COLO829 (cell line): ENCODE data around the gene GIPR.
"Not testable (repeated sequence)": the region's sequence is repeated elsewhere in the genome, so short reads cannot be mapped to it uniquely, and the experiment has no call there.

ENCODE experiments used
- DNase-seq: peaks from one replicate; pipeline ENCODE4 v3.0.0; 2012; ENCODE audit warnings: low spot score

Gene GIPR

DNA sequence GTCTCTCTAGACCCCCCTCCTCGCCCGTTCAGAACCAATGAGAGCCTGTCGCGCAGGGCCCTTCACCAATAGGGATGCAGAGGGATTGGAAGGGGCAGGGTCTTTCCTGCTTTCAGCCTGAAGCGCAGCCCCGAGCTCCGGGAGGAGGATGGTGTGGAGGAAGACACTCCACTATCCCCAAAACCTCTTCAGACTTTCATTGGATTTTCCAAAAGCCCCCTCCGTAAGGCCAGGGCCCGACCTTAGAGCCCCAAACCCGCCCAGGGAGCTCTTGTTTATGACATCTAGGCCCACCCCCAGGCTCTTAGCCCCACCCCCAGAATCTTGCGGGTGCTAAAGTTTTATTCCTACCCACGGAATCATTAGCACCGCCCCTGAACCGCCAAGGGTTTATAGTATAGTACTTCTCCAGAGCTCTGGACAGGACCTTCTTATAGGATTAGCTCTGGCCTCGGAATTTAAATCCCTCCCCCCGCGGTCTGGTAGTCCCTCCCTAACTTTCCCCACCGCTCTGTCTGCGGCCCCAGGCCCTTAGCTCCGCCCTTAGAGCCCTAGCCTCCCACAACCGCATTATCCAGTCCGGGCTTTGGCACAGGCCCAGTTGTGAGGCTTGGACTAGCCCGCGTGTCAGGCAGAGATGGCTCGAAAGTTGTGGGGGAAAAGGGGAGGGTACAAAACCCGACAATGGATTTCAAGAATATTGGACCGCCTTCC is 22.2 kb upstream of the GIPR start:
- peak; percentile 76 for DNase-seq

GRCh38 chr19:45646345-45646698 is 21.7 kb upstream of the GIPR start:
- no peak for DNase-seq

DNA sequence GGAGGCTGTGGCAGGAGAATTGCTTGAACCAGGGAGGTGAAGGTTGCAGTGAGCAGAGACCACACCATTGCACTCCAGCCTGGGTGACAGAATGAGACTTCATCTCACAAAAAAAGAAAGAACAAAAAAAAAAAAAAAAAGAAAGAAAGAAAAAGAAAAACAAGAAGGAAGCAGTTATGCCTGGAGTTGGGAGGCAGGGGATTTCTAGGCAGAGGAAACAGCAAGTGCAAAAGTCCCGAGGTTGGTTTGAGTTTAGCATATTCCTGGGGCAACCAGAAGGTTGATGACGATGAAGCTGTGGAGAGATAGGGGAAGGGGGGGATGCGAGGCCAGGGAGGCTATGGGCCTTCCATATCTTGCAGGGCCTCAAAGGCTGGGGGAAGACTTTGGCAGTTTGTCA is 17.3 kb upstream of the GIPR start:
- no peak for DNase-seq

- no peak for DNase-seq
Measured at GRCh38 chr19:45653634-45654033, 14.4 kb upstream of the GIPR start.

- DNase-seq, result no peak
Measured at GRCh38 chr19:45655073-45655472, 12.9 kb upstream of the GIPR start.

GRCh38 chr19:45657520-45658167 is 10.4 kb upstream of the GIPR start:
- no peak for DNase-seq

GRCh38 chr19:45659096-45659729 is 8.8 kb upstream of the GIPR start:
- no peak for DNase-seq

DNA sequence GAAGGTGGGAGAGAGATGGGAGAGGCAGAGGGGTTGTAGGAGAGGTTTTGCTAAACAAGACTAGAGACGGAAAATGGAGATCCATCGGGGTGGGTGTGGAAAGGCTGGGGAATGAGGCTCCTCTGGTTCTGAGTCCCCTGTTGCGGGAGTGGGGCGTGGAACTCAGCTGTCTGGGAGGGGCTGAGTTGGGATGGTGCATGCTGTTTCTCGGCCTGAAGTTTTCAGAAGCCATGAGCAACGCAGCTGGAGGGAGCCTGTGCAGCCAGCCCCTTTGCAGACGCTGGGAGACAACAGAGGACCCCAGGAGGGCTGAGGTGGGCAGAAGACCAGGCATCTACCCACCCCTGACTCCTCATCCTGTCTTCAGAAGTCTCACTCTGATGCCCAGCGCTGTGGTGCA is 7.4 kb upstream of the GIPR start:
- no peak for DNase-seq

DNA sequence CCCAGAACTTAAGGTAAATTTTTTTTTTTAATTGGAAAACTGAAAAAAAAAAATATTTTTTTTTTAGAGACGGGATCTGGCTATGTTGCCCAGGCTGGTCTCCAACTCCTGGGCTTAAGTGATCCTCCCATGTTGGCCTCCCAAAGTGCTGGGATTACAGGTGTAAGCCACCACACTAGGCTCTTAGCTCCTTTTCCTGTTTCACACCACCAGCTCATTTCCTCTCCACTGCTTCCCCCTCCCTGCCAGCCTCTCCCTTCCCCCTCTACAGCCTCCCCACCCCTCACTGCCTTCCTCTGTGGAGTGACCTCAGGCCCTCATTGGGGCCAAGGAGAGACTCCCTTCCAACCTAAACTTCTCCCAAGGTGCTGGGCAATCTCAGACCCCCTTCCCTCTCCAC is 4.2 kb upstream of the GIPR start:
- DNase-seq, result no peak

DNA sequence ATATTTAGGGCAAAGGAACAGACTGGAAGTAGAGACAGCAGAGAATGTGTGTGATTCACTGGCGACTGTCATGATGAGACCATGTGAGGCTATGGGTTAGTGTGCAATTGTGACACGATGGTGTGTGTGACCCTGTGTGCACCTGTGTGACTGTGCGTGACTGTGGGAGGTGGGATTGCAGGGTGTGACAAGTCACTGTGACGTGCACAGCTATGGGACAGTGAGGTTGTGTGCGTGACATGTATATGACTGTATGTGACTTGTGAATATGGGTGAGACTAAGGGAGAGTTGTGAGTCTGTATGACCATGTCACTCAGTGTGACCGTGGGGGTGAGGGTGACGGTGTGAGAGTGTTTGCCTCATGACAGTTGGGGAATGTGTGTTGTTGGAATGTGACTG is 3.4 kb upstream of the GIPR start:
- DNase-seq, result no peak

- DNase-seq, result no peak
Measured at GRCh38 chr19:45668342-45668871, 386 bp downstream of the GIPR start.

DNA sequence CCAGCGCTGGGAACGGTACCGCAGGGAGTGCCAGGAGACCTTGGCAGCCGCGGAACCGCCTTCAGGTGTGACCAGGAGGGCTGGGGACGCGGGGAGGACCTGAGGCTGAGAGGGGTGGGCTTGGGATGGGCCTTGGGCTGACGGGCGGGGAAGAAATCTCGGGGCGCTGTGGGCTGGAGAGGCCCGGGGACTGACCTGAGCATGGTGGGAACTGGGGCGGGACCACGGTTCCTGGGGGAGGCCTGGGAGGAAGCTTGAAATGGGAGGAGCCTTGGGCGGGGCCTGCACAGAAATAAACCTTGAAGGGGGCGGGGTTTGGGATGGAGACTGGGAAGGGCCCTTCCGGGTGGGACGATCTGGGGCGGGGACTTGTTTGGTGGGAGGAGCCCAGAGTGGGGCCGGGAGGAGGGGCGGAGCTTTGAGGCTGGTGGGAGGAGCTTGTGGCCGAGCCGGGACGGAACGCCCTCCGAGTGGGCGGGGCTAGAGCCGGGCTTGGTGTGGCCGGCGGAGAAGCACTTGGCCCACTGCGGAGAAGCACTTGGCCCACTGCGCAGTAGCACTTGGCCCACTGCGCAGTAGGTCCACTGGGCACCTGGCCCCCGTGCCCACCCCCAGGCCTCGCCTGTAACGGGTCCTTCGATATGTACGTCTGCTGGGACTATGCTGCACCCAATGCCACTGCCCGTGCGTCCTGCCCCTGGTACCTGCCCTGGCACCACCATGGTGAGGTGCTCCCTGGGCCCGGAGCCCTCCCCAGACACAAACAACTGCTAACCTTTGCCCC is 2.8 kb downstream of the GIPR start:
- peak; percentile 96 for DNase-seq

DNA sequence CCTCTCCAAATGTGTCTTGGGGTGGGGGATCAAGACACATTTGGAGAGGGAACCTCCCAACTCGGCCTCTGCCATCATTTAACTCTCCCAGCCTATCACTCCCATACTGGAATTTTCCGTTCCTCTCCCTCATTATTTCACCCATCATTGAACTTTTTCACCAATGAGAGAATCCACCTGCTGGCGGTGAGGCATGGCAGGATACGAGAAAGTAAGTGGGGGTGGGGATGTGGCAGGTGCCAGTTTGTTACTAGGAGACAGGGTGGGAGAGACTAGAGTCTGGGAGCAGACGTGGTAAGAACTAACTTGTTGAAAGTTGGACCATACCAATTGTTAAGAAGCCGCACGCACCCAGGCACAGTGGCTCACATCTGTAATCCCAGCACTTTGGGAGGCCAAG is 6.9 kb downstream of the GIPR start:
- DNase-seq, result no peak

- no peak for DNase-seq
Measured at GRCh38 chr19:45676851-45677263, 8.8 kb downstream of the GIPR start.

GRCh38 chr19:45677351-45678230 is 9.6 kb downstream of the GIPR start:
- DNase-seq, result peak; percentile 11

GRCh38 chr19:45681391-45682015 is 13.5 kb downstream of the GIPR start:
- DNase-seq, result peak; percentile 75

DNA sequence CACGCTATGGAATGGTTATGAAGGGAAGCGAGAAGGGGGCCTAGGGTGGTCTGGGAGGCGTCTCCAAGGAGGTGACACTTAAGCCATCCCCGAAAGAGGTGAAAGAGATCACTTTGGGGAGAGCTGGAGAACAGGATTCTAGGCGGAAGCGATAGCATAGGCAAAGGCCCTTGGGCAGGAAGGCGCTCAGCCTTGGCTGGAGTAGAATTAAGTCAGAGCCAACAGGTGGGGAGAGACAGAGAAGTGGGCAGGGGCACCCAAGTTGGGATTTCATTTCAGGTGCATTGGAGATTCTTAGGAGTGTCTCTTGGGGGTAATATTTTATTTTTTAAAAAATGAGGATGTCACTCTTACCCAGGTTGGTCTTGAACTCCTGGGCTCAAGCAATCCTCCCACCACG is 14.1 kb downstream of the GIPR start:
- no peak for DNase-seq

DNA sequence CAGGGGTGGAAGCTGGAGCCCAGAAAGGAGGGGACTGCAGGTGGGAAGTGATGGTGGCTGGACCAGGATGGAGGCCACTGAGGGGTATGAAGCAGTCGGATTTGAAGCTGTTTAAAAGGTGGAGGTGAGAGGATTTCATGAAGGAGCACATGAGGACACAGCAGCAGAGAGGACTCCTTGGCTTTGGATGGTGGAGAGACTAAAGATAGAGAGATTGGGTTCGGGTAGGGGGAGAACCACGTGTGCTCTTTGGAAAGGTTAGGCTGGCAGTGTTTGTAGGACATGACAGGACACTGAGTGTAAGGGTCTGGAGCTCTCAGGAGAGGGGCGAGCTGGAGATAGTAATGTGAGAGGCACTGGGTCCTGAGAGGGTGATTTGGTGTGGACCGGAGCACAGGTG is 14.9 kb downstream of the GIPR start:
- no peak for DNase-seq

GRCh38 chr19:45685045-45685444 is 17.0 kb downstream of the GIPR start:
- DNase-seq, result not testable (repeated sequence)

DNA sequence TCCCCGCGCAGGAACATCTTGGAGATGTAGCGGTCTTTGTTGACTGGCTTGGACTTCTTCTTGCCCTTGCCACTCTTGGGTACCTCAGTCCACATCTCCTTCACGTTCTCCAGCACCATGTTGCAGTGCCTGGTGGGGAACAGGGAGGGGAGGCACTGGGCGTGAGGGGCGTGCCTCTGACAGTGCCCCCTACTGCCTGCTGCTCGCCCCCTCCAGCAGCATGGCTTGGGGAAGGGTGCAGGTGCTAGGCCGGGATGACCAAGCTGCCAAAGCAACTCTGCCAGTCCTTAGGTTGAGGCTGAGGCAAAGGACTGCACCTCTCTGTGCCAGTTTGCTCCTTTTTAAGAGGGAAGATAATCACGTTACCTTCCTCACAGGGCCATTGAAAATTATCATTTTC is 19.6 kb downstream of the GIPR start:
- DNase-seq, result no peak
